ENCODE data around the gene CNTNAP2. TPM values are rescaled to one million over a fixed set of nuclear protein-coding genes. Genes with fewer than 3 reads are reported as not detected.

Gene CNTNAP2
- total RNA-seq, 2 donors from 2014 or later, result 4.4 to 8.5 TPM

DNA sequence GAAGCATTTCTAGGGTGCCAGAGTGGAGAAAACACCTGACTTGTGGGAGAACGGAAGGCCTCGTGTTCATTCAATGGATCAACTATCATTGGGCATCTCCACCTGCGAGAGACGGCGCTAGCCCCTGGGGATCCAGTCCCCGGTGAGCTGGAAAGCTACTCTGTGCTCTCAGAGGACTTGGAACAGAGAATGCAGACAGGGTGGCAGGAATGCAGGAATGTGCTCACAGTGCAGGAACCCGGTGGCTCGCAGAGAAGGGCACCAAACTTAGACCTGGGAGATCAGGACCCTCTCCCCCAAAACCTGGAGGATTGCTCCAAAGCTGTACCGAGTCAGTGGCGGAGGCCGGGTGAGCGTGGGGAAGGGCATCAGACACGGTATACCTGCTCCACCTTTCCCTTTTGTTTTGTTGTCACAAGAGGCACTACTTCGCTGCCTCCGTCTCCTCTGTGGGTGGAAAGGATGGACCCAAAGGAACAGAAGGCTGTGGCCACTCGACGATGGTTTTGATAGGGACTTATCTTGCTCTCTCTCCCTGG is 1905.0 kb downstream of the CNTNAP2 start:
- no peak for DNase-seq
- Histone ChIP-seq H3K27ac (no peak overlapping the region), H3K9me3 (no peaks in the 10 kb centered on the region), H3K9ac (ENCODE audit: low read depth in 2 of 2, low read length in 2 of 2) (no peak overlapping the region), H3K27me3 (no peaks in the 10 kb centered on the region), H3K4me3 (no peak overlapping the region), H3K4me1 (no peaks in the 10 kb centered on the region), H3K36me3 (no peaks in the 10 kb centered on the region)
- intact Hi-C loops (cut with DNase I), result no loop called here
- TF ChIP-seq, protein P1, sequence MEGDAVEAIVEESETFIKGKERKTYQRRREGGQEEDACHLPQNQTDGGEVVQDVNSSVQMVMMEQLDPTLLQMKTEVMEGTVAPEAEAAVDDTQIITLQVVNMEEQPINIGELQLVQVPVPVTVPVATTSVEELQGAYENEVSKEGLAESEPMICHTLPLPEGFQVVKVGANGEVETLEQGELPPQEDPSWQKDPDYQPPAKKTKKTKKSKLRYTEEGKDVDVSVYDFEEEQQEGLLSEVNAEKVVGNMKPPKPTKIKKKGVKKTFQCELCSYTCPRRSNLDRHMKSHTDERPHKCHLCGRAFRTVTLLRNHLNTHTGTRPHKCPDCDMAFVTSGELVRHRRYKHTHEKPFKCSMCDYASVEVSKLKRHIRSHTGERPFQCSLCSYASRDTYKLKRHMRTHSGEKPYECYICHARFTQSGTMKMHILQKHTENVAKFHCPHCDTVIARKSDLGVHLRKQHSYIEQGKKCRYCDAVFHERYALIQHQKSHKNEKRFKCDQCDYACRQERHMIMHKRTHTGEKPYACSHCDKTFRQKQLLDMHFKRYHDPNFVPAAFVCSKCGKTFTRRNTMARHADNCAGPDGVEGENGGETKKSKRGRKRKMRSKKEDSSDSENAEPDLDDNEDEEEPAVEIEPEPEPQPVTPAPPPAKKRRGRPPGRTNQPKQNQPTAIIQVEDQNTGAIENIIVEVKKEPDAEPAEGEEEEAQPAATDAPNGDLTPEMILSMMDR (IDR thresholded peaks at IDR 0.05), result no peak

DNA sequence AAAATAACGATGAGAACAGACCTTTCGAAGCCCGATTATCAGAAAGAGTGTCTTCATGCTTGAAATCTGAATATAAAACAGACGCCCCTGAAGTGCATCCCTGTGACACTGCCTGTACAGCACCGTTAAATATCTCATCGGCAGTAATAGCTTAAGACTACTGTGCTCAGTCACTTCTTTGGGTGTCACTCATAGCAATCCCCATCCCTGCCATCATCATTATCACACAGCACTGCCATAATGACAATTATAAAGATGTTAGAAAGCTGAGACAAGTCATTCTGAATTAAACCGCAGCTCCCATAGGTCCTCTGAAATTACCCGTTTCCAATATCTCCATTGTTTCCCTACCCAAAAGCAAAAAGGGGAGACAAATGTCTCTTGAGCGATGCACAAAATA is 1906.2 kb downstream of the CNTNAP2 start:
- intact Hi-C loops (cut with DNase I), result no loop called here

DNA sequence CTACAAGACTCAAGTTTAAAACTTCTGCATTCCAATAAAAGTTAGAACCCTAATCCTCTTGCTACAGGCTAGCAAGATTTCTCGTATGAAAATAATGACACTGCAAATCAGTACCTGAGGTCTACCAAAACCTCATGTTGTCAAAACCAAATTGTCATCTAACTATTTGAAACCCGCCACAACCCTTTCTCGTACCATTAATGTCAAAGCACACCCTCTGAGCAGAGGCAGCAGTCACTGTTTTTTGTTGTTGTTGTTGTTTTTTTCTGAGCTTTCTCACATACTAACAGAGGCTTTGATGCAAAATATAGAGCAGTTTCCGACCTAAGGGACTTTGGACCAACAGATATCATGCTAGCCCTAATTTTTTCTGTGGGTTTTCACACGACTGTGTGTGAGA is 1910.1 kb downstream of the CNTNAP2 start:
- TF ChIP-seq, protein P1 (IDR thresholded peaks at IDR 0.05), result no peak
- intact Hi-C loops (cut with DNase I), result no loop called here
- H3K9me3 ChIP-seq, result no peaks in the 10 kb centered on the region

More for the DNA sequence above, 1906.2 kb downstream of the CNTNAP2 start:
- H3K4me1 ChIP-seq, result no peaks in the 10 kb centered on the region
- H3K9ac ChIP-seq (ENCODE audit: low read depth in 2 of 2, low read length in 2 of 2), result no peak overlapping the region
- TF ChIP-seq, protein P1 (IDR thresholded peaks at IDR 0.05), result no peak
- H3K36me3 ChIP-seq, result no peaks in the 10 kb centered on the region
- DNase-seq, result no peak
- no peak overlapping the region for H3K4me3 ChIP-seq
- H3K9me3 ChIP-seq, result no peaks in the 10 kb centered on the region
- no peaks in the 10 kb centered on the region for H3K27me3 ChIP-seq
- no peak overlapping the region for H3K27ac ChIP-seq

DNA sequence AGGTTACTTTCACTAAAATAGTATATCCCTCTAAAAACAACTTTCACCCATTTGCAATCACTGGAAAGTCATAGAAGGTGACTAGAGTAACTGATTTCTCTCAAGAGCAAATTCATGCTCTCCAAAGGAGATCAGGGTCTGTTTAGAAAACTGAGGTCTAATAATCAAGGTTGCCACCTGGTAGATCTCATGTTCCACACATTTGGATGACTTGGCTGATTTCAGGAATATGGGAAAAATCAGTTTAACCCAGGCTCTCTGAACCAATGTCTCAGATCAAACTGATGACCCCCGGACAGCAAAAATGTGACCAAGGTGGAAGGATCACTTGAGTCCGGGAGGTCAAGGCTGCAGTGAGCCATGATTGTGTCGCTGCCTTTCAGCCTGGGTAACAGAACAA is 1911.6 kb downstream of the CNTNAP2 start:
- Histone ChIP-seq H3K4me1 (no peaks in the 10 kb centered on the region), H3K36me3 (no peaks in the 10 kb centered on the region), H3K4me3 (no peak overlapping the region), H3K9ac (ENCODE audit: low read depth in 2 of 2, low read length in 2 of 2) (no peak overlapping the region), H3K27ac (no peak overlapping the region), H3K9me3 (no peaks in the 10 kb centered on the region), H3K27me3 (no peaks in the 10 kb centered on the region)
- intact Hi-C loops (cut with DNase I), result no loop called here
- TF ChIP-seq, protein P1 (IDR thresholded peaks at IDR 0.05), result no peak
- DNase-seq, result no peak

More for the DNA sequence above, 1910.1 kb downstream of the CNTNAP2 start:
- Histone ChIP-seq H3K4me3 (no peak overlapping the region), H3K27me3 (no peaks in the 10 kb centered on the region), H3K27ac (no peak overlapping the region), H3K9ac (ENCODE audit: low read depth in 2 of 2, low read length in 2 of 2) (no peak overlapping the region), H3K36me3 (no peaks in the 10 kb centered on the region), H3K4me1 (no peaks in the 10 kb centered on the region)
- DNase-seq, result no peak

DNA sequence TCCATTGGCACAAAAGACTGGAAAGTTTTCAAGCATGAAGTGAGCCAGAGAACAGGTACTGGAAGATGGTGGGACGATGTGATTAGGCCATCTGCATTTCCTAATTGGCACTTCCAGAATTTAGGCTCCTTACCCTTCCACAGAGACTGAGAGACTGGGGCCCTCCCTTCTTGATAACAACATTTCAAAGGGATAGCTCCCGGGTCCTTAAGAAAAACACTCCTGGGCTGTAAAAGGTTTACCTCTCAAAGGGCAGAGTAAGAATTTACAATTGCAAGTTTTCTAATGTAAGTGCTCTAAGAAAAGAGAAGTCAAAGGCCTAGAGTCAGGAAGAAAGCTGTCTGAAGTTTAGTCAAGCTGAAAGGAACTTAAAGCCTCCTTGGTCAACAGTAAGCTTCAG is 1914.4 kb downstream of the CNTNAP2 start:
- TF ChIP-seq, protein P1 (IDR thresholded peaks at IDR 0.05), result no peak

More for the DNA sequence above, 1914.4 kb downstream of the CNTNAP2 start:
- intact Hi-C loops (cut with DNase I), result no loop called here
- no peak overlapping the region for H3K9ac ChIP-seq (ENCODE audit: low read depth in 2 of 2, low read length in 2 of 2)
- no peaks in the 10 kb centered on the region for H3K27me3 ChIP-seq
- no peak for DNase-seq
- H3K27ac ChIP-seq, result no peak overlapping the region
- H3K4me1 ChIP-seq, result no peaks in the 10 kb centered on the region
- no peak overlapping the region for H3K4me3 ChIP-seq
- H3K36me3 ChIP-seq, result no peaks in the 10 kb centered on the region
- no peaks in the 10 kb centered on the region for H3K9me3 ChIP-seq
